ENCODE results near the gene PLA2G2A.
"Not testable (repeated sequence)": the region's sequence is repeated elsewhere in the genome, so short reads cannot be mapped to it uniquely, and the experiment has no call there.

The PLA2G2A gene

DNA sequence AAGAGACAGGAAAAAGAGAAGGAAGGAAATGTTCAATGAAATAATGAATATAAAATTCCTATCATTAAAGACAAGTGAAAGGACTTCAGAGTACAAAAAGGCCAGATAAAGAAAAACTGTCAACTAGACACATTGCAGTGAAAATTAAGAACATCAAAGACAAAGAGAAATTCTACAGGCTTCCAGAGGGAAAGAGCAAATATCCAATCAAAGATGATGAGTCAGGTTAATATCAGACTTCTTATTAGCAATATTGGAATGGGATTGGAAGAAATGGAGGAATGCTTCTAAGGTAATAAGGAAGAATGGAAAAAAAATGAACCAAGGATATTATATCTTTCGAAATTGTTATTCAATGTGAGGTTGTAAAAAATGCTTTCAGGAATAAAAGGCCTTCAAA lies 7.8 kb downstream of the PLA2G2A start:
- DNase-seq, result no peak

DNA sequence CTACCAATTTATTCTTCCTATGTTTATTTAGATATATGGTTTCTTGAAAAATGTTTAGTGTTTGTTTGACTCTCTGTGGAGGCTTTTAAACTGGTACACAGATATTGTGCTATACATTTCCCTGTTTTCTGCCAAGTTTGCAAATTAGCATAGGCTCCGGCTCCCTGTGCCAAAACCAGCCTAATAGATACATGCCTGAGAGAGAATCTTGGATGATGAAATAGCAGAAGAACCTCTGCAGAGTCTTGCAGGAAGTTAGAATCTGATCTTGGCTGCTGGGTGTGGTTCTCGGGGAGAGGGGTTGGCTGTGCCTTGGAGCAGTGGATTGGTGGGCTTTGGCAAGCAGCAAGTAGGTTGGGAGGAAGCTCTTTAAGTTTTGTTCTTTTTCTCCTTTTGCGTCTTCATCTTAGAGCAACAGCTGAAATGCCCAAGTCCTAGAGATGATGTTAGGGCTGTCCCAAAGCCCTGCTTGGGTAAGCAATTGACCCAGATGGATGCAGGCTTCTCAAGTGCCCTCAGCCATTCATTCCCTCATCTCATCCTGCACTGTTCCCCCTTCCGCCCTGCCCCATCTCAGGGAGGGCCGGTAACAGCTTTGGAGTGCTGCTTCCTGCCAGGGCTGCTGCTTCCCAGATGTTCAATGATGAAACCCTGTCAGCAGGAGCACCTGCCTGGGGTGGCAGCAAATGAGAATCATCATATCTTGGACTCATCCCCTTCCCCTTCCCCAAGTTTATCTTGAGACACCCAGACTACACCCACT lies 9.3 kb downstream of the PLA2G2A start:
- no peak for DNase-seq

DNA sequence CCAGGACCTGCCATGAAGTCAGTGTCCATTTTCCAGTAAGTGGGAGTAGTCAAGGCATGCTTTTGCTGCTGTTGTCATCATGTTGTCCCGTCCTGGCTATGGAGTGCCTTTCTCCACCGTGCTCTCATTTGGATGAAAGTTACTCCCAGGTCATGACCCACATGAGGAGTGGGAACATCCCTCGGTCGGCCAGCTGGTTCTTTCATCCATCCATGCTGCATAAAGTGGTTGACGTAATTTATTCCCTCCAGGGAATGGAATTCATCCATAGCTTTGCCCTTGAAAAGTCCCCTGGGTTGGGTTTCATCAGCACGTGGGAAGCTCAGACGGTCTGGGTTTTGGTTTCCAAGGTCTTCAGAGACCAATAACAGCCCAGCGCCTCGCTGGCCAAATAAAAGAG lies 11.6 kb downstream of the PLA2G2A start:
- no peak for DNase-seq

DNA sequence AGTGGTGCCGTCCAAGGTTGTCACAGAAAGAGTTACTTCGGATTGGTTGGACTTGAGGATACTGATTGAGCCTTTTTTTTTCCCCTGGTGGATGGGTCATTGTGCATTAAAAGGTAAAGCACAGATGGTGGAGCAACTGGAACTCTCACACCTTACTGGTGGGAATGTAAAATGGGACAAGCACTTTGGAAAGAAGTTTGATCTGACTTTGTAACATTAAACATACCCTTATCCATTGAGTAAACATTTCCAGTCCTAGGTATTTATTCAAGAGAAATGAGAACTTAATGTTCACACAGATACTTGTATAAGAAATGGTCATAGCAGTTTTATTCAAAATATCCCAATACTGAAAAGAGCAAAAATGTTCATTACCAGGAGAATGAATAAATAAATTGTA lies 14.9 kb downstream of the PLA2G2A start:
- no peak for DNase-seq

DNA sequence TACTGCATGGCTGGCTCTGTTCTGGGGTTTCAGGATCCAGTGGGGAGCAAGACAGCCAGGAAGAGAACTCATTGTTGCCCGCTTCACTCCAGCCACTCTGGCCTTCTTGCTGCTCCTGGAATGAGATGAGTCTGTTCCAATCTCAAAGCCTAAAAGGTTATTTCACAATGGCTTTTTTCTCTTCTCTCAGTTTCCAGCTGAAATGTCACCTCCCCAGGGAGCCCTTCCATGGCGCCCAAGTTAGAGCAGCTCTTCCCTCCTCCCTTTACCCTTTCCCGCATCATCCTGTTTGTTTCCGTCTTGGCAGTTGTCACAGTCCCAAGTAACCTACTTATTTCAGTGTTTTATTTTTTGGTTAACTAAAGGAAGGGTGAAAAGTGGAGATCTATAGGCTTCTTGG lies 15.8 kb downstream of the PLA2G2A start:
- DNase-seq, result no peak

DNA sequence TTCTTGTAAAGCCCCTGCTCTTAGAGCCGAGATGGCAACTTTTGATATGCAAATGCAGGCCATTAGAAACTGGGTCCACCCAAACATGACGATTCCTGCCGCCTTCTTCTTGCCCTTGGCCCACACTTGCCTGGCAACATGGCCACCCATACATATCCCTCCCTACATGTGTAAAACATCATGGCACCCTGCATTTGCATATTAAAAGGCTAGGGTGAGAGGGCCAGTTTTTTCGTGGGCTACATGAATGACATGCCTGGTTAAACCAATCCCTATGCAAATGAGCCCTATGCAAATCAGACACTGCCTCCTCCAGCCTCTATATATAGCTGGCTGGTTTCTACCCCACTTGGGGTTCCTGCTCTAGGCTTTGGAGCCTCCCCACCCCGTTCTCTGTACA lies 18.8 kb downstream of the PLA2G2A start:
- no peak for DNase-seq

DNA sequence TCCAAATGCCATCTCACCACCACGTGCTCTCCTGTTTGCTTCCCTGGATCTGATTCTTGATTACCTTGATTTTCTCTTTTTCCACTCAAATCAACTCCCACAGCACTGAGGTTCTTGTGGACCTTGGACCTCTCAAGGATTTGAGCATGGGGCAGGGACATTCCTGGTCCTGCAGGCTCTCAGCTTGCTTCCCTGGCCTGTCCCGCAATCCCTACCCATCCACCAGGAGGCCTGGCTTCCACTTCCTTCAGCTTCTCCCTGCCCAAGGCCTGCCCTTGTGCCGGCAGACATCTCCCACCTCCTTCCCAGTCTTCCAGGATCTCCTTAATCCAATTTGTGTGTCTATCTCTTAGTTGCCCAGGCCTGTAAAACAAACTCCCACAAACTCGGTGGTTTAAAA lies 21.6 kb downstream of the PLA2G2A start:
- DNase-seq, result no peak

DNA sequence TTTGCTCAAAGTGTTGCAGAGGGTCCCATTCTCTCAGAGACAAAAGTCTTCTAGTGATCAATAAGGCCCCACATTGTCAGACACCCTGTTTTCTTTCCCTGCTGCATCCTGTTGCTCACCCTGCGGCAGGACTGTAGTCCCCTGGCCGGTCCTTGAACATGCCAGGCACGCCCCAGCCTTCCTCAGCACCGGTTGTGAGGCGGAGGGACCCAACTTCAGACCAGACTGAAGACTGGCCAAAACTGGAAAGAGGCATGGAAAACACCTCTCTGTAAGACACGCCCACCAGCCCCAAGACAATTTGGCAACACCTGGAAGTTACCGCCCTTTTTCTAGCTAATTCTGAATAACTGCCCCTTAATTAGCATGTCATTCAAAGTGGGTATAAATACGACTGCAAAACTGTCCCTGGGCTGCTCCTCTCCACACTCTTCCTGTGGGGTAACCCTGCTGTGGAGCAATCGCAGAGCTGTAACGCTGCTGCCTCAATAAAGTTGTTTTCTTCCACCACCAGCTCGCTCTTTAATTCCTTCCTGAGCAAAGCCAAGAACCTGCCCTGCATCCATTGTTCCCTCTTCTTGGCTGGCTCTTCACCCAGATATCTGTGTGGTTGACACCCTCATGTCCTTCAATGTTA lies 23.8 kb downstream of the PLA2G2A start:
- DNase-seq, result no peak

DNA sequence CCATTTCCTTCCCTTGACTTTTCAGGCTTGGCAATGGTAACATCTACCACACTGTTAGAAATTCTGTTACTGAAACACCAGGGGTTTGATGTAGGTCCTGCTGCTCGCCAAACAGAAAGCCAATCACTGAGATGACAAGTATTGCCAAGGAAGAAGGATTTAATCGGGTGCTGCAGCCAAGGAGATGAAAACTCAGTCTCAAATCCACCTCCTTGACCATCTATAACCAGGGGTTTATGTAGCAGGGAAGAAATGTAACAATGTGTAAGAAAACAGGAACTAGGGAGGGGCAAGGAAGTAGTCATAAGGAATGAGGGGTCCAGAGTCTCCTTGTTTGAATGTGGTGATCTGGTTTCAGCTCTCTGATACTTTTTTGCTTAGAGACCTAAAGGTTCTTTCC lies 25.4 kb downstream of the PLA2G2A start:
- DNase-seq, result no peak

DNA sequence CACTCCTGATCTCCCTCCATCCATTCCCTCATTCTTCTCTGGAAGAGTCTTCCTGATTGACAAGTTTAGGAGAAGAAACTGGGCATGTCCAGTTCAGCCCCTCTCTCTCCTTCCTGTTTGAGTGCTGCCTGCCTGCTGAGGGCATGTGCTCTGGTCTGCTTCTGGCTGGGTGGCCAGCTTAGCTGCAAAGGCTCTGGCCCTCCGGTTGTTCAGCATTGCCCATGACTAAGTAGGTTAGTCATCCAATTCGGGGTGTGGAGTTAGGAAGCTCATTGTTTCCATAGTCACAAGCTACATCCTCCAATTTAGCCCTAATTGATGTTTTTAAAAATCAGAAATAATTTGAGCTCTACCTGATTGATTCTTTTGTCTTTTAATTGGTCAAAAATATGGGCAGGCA lies 30.4 kb downstream of the PLA2G2A start:
- no peak for DNase-seq

DNA sequence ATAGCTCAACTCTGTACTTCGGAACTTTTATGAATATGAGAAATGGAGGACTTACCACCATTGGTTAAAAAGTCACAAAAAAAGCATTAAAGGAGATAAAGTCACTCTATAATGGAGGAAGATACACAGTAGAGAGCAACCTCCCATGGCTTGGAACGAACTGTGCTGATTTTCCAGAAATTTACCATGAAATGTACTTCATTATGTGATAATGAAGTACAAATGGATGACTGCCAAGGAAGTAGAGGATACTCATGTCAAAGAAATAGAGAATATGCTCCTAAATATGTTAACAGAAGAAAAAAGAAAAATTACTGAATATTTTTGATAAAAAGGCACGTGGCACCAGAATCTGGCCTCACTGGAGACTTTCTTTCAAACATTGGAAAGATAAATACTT lies 32.4 kb downstream of the PLA2G2A start:
- DNase-seq, result no peak

DNA sequence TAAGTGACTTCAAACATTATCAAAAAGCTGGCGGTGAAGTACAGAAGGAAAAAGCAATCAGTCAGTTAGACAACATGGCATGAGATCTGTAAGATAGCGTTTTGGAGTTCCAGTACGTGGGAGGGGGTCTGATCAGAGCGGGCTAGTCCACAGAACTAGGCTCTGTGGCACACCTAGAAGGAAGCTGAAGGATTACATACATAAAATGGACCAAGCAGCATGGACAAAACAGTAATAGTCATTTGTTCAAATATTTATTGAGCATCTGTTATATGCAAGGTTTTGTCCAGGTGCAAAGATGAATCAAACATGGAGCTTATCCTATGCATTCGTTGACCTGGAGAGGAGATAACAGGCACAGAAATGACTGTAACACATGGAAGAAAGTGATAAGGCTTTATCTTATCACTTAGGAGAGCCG lies 33.1 kb downstream of the PLA2G2A start:
- no peak for DNase-seq

DNA sequence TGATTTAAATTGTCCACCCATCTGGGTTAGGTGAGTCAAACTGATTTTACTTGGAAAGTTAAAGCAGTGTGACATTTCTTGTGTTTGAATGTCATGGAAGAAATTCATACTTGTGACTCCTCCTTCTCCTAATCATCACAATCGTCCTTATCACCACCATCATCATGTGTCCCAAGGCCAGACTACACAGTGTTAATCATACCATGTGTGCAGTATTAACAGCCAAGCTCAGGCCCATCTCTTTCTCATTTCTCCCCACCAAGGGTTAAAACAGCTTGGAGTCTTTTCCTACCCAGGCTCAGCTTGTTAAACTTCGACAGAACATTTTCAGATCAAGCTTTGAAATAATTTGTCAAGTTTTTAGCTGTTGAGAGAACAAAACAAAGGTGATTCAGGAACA lies 33.5 kb downstream of the PLA2G2A start:
- no peak for DNase-seq

DNA sequence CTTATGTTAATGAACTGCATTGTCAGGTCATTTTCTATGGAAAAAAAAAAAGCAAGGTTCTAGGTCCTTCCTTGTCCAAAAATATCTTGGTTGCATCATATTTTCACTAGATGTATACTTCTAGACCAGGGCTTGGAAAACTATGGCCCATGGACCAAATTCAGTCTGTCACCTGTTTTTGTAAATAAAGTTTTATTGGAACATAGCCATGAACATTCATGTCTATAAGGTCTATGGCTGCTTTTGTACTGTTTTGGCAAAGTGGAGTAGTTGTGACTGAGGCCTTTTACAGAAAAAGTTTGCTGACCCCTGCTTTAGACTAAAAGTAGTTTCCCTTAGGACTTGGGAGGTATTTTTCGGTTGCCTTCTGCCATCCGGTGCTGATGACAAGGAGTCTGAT lies 36.8 kb downstream of the PLA2G2A start:
- no peak for DNase-seq

DNA sequence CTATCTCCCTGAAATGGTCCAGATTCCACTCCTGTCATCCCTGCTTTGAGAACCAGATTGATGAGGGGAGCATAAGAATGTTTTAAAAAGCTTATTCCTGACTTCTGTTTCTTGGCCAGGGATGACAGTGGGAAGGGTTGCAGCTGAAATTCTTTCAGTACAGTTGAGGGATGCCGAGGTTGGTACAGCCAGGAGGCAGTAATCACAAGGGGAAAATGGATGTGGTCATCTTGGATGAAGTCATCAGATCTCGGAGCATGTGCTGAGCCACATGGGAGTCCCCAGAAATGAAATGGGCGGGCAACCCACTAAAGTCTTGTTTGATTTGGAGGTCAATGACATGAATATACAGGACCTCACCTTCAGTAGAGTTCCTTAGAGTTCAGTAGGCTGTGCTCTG lies 37.3 kb downstream of the PLA2G2A start:
- DNase-seq, result no peak

DNA sequence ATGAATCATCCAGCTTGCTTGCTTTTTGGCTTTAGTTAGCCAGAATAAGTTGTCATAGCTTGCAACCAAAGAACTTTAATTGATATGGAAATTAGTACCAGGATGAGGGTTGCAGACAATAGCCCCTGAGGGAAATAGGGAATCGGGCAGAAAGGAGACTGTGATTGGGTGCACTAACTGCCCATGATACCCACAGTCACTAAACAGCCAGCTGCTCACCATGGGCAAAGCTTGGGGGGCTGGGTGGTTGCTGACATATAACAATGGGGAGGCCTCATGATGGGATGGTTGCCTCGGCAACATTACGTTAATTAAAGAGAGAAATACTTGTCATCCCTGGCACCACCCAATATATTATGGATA lies 38.2 kb downstream of the PLA2G2A start:
- no peak for DNase-seq

DNA sequence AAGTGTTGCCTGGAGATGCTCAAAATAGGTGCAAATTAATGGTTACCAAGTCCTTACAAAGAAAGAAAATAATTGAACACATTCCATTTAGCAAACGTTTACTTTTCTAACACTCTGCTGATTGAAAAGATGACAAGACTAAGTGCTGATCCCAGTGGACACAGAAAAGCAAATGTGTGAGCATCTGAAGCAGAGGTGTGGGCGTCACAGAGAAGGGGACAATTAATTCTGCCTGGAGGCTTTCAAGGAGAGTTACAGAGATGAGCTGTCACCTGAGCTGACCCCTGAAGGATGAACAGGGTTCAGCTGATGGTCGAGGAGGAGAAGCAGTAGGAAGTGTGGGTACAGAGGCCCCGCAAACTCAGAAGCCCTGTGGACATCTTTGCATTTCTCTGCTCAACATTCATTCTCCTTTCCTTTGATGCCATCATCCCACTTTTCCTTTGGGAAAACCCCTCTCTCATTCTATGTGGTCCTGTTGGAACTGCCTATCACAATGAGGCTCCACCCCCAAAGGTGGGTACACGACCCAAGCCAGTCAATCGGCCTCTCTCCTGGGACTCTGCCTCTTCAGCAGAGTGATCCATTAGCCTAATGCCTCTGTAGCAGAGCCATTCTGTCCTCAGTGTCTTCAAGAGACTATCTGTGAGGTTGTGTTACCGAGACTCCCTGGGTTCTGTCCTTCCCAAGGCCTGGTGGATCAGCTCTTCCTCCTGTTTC lies 38.8 kb downstream of the PLA2G2A start:
- DNase-seq, result no peak

DNA sequence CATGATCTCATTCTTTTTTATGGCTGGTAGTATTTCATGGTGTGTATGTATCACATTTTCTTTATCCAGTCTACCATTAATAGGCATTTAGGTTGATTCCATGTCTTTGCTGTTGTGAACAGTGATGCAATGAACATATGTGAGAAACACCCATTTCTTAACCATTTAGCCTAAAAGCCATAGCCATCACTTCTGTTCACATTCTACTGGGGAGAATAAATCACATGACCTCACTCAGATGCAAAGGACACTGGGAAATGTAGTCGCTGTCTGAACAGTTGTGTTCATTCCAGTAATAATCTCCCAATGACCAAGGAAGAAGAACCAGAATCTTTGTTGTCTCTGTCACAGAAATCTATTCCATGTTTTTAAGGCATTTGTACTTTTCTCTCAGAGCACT lies 40.9 kb downstream of the PLA2G2A start:
- DNase-seq, result no peak

DNA sequence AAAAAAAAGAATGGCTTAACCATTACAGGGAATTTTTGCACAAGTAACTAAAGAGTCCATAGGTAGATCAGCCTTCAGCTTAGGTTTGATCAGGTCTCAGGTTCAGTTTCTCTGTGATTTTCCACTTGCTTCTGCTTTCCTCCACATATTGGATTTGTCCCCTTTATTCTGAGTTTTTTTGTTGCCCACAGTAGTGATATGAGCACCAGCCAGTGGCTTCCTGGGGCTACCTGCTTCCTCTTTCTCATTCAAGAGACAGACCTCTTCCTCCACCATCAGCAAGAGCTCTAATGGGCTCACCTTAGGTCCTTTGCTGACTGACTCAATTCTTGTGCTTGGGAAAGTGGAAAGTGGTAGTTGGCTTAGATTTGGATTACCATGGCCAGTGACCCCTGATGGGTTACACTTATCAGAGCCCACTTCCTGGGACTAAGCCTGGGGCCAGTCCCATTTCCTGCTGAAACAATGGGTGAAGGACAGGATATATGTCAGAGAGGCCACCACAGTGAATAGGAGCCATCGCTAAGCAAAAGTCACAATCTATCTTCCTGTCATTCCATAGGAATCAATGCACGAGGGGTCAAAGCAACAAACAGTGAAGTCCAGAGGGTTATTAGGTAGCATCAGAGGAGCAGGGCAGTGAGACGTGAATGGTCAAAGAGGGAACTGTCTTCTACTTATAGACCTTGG lies 43.2 kb downstream of the PLA2G2A start:
- DNase-seq, result no peak

DNA sequence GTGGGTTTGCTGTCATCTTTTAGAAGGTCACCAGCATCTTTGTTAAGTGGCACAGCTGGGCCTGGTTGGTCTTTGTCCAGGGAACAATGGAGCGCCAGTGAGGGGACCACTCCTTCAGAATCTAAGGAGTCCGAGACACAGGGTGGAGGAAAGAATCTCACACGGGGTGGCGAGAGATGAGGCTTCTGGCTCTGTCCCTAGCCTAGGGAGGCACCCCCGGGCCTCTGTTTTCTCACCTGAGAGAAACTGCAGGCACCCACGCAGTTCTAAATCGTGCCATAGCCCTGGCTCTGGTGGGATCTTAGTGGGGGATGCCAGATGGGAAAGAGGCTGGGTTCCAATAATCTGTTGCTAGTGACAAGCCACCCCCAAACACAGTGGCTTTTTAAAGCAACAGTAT lies 45.1 kb downstream of the PLA2G2A start:
- no peak for DNase-seq

DNA sequence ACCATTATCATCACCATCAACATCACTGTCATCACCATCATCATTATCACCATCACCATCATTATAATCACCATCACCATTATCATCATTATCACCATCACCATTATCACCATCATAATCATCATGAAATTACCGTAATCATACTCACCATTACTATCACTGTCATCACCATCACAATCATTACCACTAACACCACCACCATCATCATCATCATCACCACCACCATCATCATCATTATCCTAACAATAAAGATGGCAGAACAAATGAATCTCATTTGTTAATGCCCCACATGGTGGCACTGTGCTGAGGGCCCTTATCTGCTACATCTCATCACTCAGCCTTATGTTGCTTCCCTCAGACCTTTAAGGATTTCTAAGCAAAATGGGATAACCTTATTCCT lies 46.6 kb downstream of the PLA2G2A start:
- no peak for DNase-seq

DNA sequence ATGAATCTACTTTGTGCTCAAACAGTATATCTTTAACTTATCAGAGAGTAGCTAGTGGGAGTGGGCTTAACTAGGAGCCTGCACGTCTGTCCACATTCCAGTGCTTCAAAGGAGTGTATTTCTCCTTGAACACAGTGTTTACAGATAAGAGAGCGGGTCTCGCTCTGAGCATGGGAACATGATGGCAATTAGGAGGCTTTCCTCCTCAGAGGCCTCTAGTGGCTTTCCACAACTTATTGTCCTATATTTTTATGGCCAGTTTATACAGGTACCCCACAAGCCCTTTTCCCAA lies 52.3 kb downstream of the PLA2G2A start:
- not testable (repeated sequence) for DNase-seq

DNA sequence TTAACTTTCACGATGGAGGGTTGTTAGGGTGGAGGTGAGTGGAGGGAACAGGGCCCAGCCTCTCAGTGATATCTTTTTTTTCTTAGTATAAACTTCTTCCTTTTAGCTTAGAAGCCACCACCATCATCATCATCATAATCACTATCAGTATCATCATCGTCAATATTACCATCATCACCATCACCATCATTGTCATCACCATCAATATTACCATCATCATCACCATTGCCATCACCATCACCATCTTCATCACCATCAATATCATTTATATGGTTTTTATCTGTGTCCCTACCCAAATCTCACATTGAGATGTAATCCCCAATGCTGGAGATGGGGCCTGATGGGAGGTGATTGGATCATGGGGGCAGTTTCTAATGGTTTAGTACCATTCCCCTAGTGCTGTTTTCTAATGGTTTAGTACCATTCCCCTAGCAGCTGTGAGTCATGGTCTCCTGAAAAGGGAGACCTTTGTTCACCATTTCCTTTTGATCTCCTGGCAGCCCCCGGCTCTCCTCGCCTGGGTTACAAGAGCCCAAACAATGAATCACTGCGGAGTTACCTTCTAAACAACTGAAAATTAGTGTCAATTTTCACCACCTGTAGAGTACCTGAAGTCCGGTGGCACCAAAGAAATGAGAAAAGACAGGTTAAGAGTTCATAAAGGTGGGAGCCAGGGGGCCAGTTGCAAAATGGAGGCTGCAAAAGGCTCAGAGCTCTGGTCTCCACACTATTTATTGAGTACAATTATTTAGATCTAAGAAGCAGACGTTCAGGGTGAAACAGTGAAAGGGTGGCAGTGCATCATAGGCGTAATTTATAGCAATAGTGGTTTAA lies 52.9 kb downstream of the PLA2G2A start:
- DNase-seq, result no peak

Measured in NCI-H510A treated with DMSO at 0.1 percent for 48 hours (cell line).